K562 (cell line): Measurements from ENCODE around the gene AHCYL2. TPM values are rescaled to one million over a fixed set of nuclear protein-coding genes. Genes with fewer than 3 reads are reported as not detected.
A peak's percentile ranks its signal among the peaks of the same experiment; 100 is the strongest.

Experiments used
- ATAC-seq: fragments of 200-7000 bp; cut with Tn5 transposase; 3 replicates; pipeline ENCODE4 v1.9.1; 2020; ENCODE audit warnings: moderate library complexity
- BruUV-seq: library from RNA; stranded (reverse); fragments of 400-500 nt; replicated peaks from 2 replicates; lab custom pipeline; 2021; lab: Mats Ljungman, UMichigan
- CTCF ChIA-PET: fragments of 300-600 bp; formaldehyde crosslinking; extraction: SDS; loops from one replicate; lab custom pipeline; 2021; ENCODE audit warnings: low intra/inter-chr PET ratio; lab: Yijun Ruan, JAX
- POLR2A ChIA-PET: fragments of 300-600, 350-650 bp; sonication (Branson Sonifier 250); formaldehyde crosslinking; extraction: SDS; loops from one replicate; lab custom pipeline; 2021; ENCODE audit warnings: antibody characterized with exemption, inconsistent platforms; lab: Yijun Ruan, JAX
- DNase-seq, 4 experiments: peaks; one replicate each; pipeline versions ENCODE4 v3.0.0 to v3.0.0-alpha.2; 2011 to 2018; ENCODE audit warnings: low spot score in 3 of 4, mixed read lengths in 3 of 4; ENCODE audit errors: extremely low read depth in 1 of 4
- FAIRE-seq: peaks from 2 replicates; lab custom pipeline; 2011; peaks lifted over from hg19 to GRCh38; lab: Jason Lieb, UNC
- H2AFZ ChIP-seq: 2 replicates; pipeline ENCODE4 v1.6.0; 2011; ENCODE audit warnings: low read depth, low read length, control low read depth, inconsistent platforms
- H3K27ac ChIP-seq: fragments of 200-600 bp; 3 replicates; pipeline ENCODE4 v1.8.0; 2011; ENCODE audit warnings: low read depth, mild to moderate bottlenecking, control low read depth, inconsistent platforms, low read length, moderate library complexity, mixed read lengths; ENCODE audit errors: extremely low read depth
- H3K27me3 ChIP-seq, 2 experiments: fragments of 300-600 bp in 1 of 2; 2 replicates in 1 of 2; 3 replicates in 1 of 2; pipeline versions ENCODE4 v1.6.0 to v1.8.0; 2011; ENCODE audit warnings: inconsistent platforms in 2 of 2, low read length in 2 of 2, mild to moderate bottlenecking in 1 of 2, mixed read lengths in 1 of 2, moderate library complexity in 1 of 2; ENCODE audit not compliant: control insufficient read depth in 2 of 2, insufficient read depth in 2 of 2
- H3K36me3 ChIP-seq: fragments of 300-600 bp; 3 replicates; pipeline ENCODE4 v1.8.0; 2011; ENCODE audit warnings: mild to moderate bottlenecking, low read length, inconsistent platforms; ENCODE audit not compliant: control insufficient read depth, insufficient read depth
- H3K4me1 ChIP-seq, 2 experiments: fragments of 200-600 bp in 1 of 2; replicated peaks in 1 of 2; 2 replicates in 1 of 2; 3 replicates in 1 of 2; pipeline versions ENCODE4 v1.5.1 to v1.8.0; 2011; ENCODE audit warnings: inconsistent platforms in 2 of 2, low read length in 2 of 2, mild to moderate bottlenecking in 1 of 2, mixed read lengths in 1 of 2, moderate library complexity in 1 of 2; ENCODE audit not compliant: control insufficient read depth in 2 of 2, insufficient read depth in 2 of 2
- H3K4me2 ChIP-seq: 2 replicates; pipeline ENCODE4 v1.6.1; 2011; ENCODE audit warnings: low read length, control low read depth, inconsistent platforms, mixed read lengths; ENCODE audit not compliant: insufficient read depth
- H3K4me3 ChIP-seq: fragments of 200-600 bp; sonication (generic), shearing (Covaris generic); 2 replicates; pipeline ENCODE4 v1.5.1; 2016; ENCODE audit warnings: control low read depth, inconsistent platforms
- H3K79me2 ChIP-seq: fragments of 200-600 bp; 3 replicates; pipeline ENCODE4 v1.8.0; 2011; ENCODE audit warnings: low read length, inconsistent platforms; ENCODE audit not compliant: control insufficient read depth, insufficient read depth
- H3K9ac ChIP-seq, 2 experiments: 2 replicates each; pipeline versions ENCODE4 v1.6.0 to v1.6.1; 2011; ENCODE audit warnings: low read depth in 2 of 2, low read length in 2 of 2, control low read depth in 1 of 2, inconsistent platforms in 1 of 2, mild to moderate bottlenecking in 1 of 2, mixed read lengths in 1 of 2; ENCODE audit not compliant: insufficient read depth in 1 of 2
- H3K9me1 ChIP-seq: one replicate; pipeline ENCODE4 v1.6.0; 2011; ENCODE audit warnings: inconsistent platforms, mild to moderate bottlenecking, low read length, moderate library complexity; ENCODE audit not compliant: control insufficient read depth, insufficient read depth
- H3K9me3 ChIP-seq: replicated peaks from 2 replicates; pipeline ENCODE4 v1.5.1; 2011; ENCODE audit warnings: low read depth, low read length, inconsistent platforms; ENCODE audit not compliant: control insufficient read depth, insufficient read depth
- H4K20me1 ChIP-seq: replicated peaks from 2 replicates; pipeline ENCODE4 v1.6.1; 2011; ENCODE audit warnings: low read length, inconsistent platforms, mixed read lengths; ENCODE audit not compliant: control insufficient read depth, insufficient read depth
- PCBP2 ChIP-seq: fragments of 200-400 bp; formaldehyde crosslinking; IDR thresholded peaks from 2 replicates; pipeline ENCODE4 v1.6.1; 2018; ENCODE audit warnings: low read length, low read depth, mild to moderate bottlenecking, moderate library complexity; ENCODE audit not compliant: poor library complexity, severe bottlenecking
- RAD21 ChIP-seq, 2 experiments: fragments of 250-450 bp in 1 of 2; fragments of 450-650 bp in 1 of 2; sonication (Bioruptor Pico) in 1 of 2; formaldehyde crosslinking in 1 of 2; IDR thresholded peaks in 1 of 2; conservative IDR thresholded peaks in 1 of 2; 2 replicates each; pipeline versions ENCODE4 v1.4.0 to v1.8.0; 2020 to 2022; ENCODE audit warnings: mild to moderate bottlenecking in 2 of 2, moderate library complexity in 1 of 2
- RBM22 ChIP-seq: fragments of 200-400 bp; formaldehyde crosslinking; IDR thresholded peaks from 2 replicates; pipeline ENCODE4 v1.6.1; 2018; ENCODE audit warnings: low read length, low read depth; ENCODE audit not compliant: poor library complexity, severe bottlenecking
- SMARCA4 ChIP-seq: fragments of 450-650 bp; IDR thresholded peaks from 2 replicates; pipeline ENCODE4 v1.6.1; 2016
- ZFX ChIP-seq: sonication (generic); formaldehyde crosslinking; IDR thresholded peaks from 2 replicates; pipeline ENCODE4 v1.8.0; 2022; ENCODE audit warnings: mild to moderate bottlenecking, missing genetic modification reagents, moderate library complexity
- ZKSCAN8 ChIP-seq: fragments of 200-800 bp; sonication (Bioruptor generic); IDR thresholded peaks from 2 replicates; pipeline ENCODE4 v1.6.1; 2016; ENCODE audit warnings: missing genetic modification characterization, missing compliant biosample characterization
- ZNF695 ChIP-seq: fragments of 450-650 bp; formaldehyde crosslinking; IDR thresholded peaks from 2 replicates; pipeline ENCODE4 v1.4.0; 2020; ENCODE audit warnings: mild to moderate bottlenecking, moderate library complexity
- WGBS: fragments of 100-300 bp; shearing (Covaris generic); methylation state at CpG from one replicate; pipeline ENCODE4 v1.1.6; 2016; ENCODE audit warnings: low coverage, mixed read lengths; ENCODE audit not compliant: insufficient coverage; ENCODE audit errors: missing lambda C conversion rate; 5-methylcytosine and 5-hydroxymethylcytosine counted together
- in situ Hi-C: fragments of 300-500 bp; cut with MboI; formaldehyde crosslinking; loops from 4 replicates; pipeline ENCODE4 v1.15.0; 2018; ENCODE audit warnings: inconsistent platforms, mixed read lengths
- intact Hi-C: fragments of 100-400 bp; cut with micrococcal nuclease; formaldehyde crosslinking; loops from 2 replicates; pipeline ENCODE4 v1.14.2; 2022
- polyA plus RNA-seq, 8 experiments: library from polyadenylated mRNA; depleted of rRNA in 4 of 8; stranded (reverse) in 5 of 8; unstranded in 3 of 8; fragments of >200 nt; fragmentation: Nextera tagmentation in 2 of 8; fragmentation: Illumina TruSeq in 1 of 8; extraction: Ambion mirVana in 2 of 8; extraction: Trizol in 1 of 8; gene quantifications; 2 replicates each; pipeline versions ENCODE4 v1.2.1 to v1.2.3, GENCODE V29; 2011 to 2014; ENCODE audit warnings: inconsistent platforms in 1 of 8, missing spikeins in 1 of 8
- total RNA-seq, 7 experiments: library from RNA; depleted of rRNA in 6 of 7; stranded (reverse); fragments of >200 nt in 6 of 7; fragmentation: Illumina TruSeq in 2 of 7; extraction: Trizol in 2 of 7; gene quantifications; 2 replicates each; pipeline versions ENCODE4 v1.2.1 to v1.2.3, GENCODE V29; 2011 to 2021; ENCODE audit warnings: low replicate concordance in 1 of 7

AHCYL2 gene
- total and polyA plus RNA-seq, 9 of the 15 experiments (the other 6 are each of a cell fraction or from before 2014, with no cell fraction given): 0.93 to 10.5 (median 5.2) TPM

- Histone ChIP-seq H3K4me3 (no peak overlapping the region), H3K4me1 (no peaks in the 10 kb centered on the region), H3K4me2 (no peak overlapping the region), H3K9ac (no peak overlapping the region), H3K9me1 (no peaks in the 10 kb centered on the region), H3K9me3 (no peaks in the 10 kb centered on the region), H2AFZ (no peak overlapping the region), H3K79me2 (no peaks in the 10 kb centered on the region), H4K20me1 (no peaks in the 10 kb centered on the region), H3K27ac (no peak overlapping the region), H3K36me3 (no peaks in the 10 kb centered on the region), H3K27me3 (no peaks in the 10 kb centered on the region)
- CTCF ChIA-PET: interaction anchor here (0.6 kb wide), 1 partner anchor 1284 kb away, joined by 5 read pairs; no protein-coding TSS in a partner anchor
- no peak for ATAC-seq
- POLR2A ChIA-PET: interaction anchor here (0.5 kb wide), 1 partner anchor 19 kb away, joined by 3 read pairs; no protein-coding TSS in a partner anchor
- FAIRE-seq: no peak
- DNase-seq: no peak
- in situ Hi-C loops: no loop called here
- intact Hi-C loops: no loop called here
- no TSS peak for BruUV-seq
- no peak for TF ChIP-seq ZNF695 (CRISPR knock-in tag)
- TF ChIP-seq PCBP2: no peak
- TF ChIP-seq RAD21 (CRISPR knock-in tag; conservative IDR thresholded peaks at IDR 0.05 in 1 of 2, IDR thresholded peaks at IDR 0.05 in 1 of 2): no peak
- no peak for TF ChIP-seq SMARCA4
- no peak for TF ChIP-seq ZKSCAN8 (CRISPR knock-in tag)
- WGBS: 51% methylated on average over 2 of the region's 2 CpGs
Measured at GRCh38 chr7:129278688-129279087, 53.9 kb downstream of the AHCYL2 start.

- ATAC-seq (no peak), DNase-seq (no peak), FAIRE-seq (no peak)
- ChIA-PET POLR2A (interaction anchor here (0.7 to 1.5 kb wide), 3 partner anchors 9 to 50 kb away, joined by 3 to 5 read pairs (median 3); no protein-coding TSS in a partner anchor), CTCF (interaction anchor here (0.7 kb wide), 1 partner anchor 9 kb away, joined by 4 read pairs; no protein-coding TSS in a partner anchor)
- H3K4me1 ChIP-seq: no peaks in the 10 kb centered on the region
- in situ Hi-C loops (no loop called here), intact Hi-C loops (no loop called here)
- TF ChIP-seq RBM22: no peak
- 0 out of 2 replicates have a peak, but pooled peaks have one; percentile 13 for TF ChIP-seq ZFX (CRISPR knock-in tag)
- no peaks in the 10 kb centered on the region for H3K9me3 ChIP-seq
- H3K27ac ChIP-seq: no peak overlapping the region
- no peak overlapping the region for H3K9ac ChIP-seq
- H3K36me3 ChIP-seq: no peaks in the 10 kb centered on the region
- no peaks in the 10 kb centered on the region for H3K27me3 ChIP-seq
- WGBS: 41% methylated on average over 3 of the region's 3 CpGs
- no TSS peak for BruUV-seq
- H3K9me1 ChIP-seq: no peaks in the 10 kb centered on the region
- H3K4me3 ChIP-seq: no peak overlapping the region
- H4K20me1 ChIP-seq: no peaks in the 10 kb centered on the region
- H2AFZ ChIP-seq: no peak overlapping the region
- H3K79me2 ChIP-seq: no peaks in the 10 kb centered on the region
- H3K4me2 ChIP-seq: no peak overlapping the region
Measured at GRCh38 chr7:129279757-129280156, 54.9 kb downstream of the AHCYL2 start.
